Measurements from ENCODE around the gene ZBTB18.

DNA sequence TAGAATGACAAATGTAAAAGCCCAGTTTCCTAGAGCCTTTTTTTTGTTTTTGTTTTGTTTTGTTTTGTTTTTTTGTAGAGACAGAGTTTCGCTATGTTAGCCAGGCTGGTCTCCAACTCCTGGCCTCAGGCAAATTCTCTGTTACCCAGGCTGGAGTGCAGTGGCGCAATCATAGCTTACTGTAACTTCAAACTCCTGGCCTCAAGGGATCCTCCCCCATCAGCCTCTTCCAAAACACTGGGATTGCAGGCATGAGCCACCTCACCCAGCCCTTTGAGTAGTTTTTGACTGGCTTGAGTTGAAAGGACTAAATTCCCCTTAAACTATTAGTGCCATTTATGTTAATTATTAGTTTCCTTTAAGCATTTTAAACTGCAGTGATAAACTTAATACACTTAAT is 28.8 kb upstream of the ZBTB18 start:
- TF ChIP-seq, protein P1, sequence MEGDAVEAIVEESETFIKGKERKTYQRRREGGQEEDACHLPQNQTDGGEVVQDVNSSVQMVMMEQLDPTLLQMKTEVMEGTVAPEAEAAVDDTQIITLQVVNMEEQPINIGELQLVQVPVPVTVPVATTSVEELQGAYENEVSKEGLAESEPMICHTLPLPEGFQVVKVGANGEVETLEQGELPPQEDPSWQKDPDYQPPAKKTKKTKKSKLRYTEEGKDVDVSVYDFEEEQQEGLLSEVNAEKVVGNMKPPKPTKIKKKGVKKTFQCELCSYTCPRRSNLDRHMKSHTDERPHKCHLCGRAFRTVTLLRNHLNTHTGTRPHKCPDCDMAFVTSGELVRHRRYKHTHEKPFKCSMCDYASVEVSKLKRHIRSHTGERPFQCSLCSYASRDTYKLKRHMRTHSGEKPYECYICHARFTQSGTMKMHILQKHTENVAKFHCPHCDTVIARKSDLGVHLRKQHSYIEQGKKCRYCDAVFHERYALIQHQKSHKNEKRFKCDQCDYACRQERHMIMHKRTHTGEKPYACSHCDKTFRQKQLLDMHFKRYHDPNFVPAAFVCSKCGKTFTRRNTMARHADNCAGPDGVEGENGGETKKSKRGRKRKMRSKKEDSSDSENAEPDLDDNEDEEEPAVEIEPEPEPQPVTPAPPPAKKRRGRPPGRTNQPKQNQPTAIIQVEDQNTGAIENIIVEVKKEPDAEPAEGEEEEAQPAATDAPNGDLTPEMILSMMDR (IDR thresholded peaks at IDR 0.05; ENCODE audit: poor library complexity, severe bottlenecking) = no peak
- TF ChIP-seq TAF1 (IDR thresholded peaks at IDR 0.05; ENCODE audit: low read depth) = no peak
- no peak for TF ChIP-seq EZH2 (IDR thresholded peaks at IDR 0.05; ENCODE audit: borderline replicate concordance, insufficient read depth, low read length, poor library complexity, severe bottlenecking)
- no peak for TF ChIP-seq EP300 (conservative IDR thresholded peaks at IDR 0.05; ENCODE audit: poor library complexity, severe bottlenecking)
- no peak for TF ChIP-seq SMC3 (conservative IDR thresholded peaks at IDR 0.05; ENCODE audit: poor library complexity)
- no peak for TF ChIP-seq MXI1 (conservative IDR thresholded peaks at IDR 0.05; ENCODE audit: poor library complexity, severe bottlenecking)
- TF ChIP-seq, protein P2, sequence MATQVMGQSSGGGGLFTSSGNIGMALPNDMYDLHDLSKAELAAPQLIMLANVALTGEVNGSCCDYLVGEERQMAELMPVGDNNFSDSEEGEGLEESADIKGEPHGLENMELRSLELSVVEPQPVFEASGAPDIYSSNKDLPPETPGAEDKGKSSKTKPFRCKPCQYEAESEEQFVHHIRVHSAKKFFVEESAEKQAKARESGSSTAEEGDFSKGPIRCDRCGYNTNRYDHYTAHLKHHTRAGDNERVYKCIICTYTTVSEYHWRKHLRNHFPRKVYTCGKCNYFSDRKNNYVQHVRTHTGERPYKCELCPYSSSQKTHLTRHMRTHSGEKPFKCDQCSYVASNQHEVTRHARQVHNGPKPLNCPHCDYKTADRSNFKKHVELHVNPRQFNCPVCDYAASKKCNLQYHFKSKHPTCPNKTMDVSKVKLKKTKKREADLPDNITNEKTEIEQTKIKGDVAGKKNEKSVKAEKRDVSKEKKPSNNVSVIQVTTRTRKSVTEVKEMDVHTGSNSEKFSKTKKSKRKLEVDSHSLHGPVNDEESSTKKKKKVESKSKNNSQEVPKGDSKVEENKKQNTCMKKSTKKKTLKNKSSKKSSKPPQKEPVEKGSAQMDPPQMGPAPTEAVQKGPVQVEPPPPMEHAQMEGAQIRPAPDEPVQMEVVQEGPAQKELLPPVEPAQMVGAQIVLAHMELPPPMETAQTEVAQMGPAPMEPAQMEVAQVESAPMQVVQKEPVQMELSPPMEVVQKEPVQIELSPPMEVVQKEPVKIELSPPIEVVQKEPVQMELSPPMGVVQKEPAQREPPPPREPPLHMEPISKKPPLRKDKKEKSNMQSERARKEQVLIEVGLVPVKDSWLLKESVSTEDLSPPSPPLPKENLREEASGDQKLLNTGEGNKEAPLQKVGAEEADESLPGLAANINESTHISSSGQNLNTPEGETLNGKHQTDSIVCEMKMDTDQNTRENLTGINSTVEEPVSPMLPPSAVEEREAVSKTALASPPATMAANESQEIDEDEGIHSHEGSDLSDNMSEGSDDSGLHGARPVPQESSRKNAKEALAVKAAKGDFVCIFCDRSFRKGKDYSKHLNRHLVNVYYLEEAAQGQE (IDR thresholded peaks at IDR 0.05; ENCODE audit: borderline replicate concordance) = no peak
